Measurements from ENCODE around the gene JMJD1C.
A peak's percentile ranks its signal among the peaks of the same experiment; 100 is the strongest.

JMJD1C gene

GRCh38 chr10:63466144-63466935 lies 563 bp upstream of the JMJD1C start:
- Histone ChIP-seq H4K20me1 (ENCODE audit: low read depth, low read length) (peaks cover 18% of the 10 kb centered on the region), H3K36me3 (ENCODE audit: low read length) (no peaks in the 10 kb centered on the region), H3K79me2 (ENCODE audit: insufficient read depth, low read length) (peaks cover 26% of the 10 kb centered on the region), H3K9ac (ENCODE audit: low read length) (peak overlapping the region; percentile 80), H2AFZ (ENCODE audit: low read depth, low read length, severe bottlenecking) (peak overlapping the region; percentile 95), H3K4me3 (ENCODE audit: insufficient read depth, low read length, poor library complexity, severe bottlenecking) (peak overlapping the region; percentile 74), H3K9me2 (replicated peaks; ENCODE audit: insufficient read depth, low read length) (no peaks in the 10 kb centered on the region), H3K27ac (ENCODE audit: low read depth, low read length) (0 out of 2 replicates have a peak overlapping the region, but pooled peaks have one; percentile 34), H3K27me3 (ENCODE audit: low read length) (no peaks in the 10 kb centered on the region), H3K4me2 (ENCODE audit: low read depth, low read length, poor library complexity, severe bottlenecking) (peak overlapping the region; percentile 86), H3F3A (ENCODE audit: insufficient read depth) (peaks cover 21% of the 10 kb centered on the region; the same call in 1 of the 2 replicates), H3K9me3 (ENCODE audit: insufficient read depth, low read length) (no peaks in the 10 kb centered on the region)
- TF ChIP-seq CTCF (IDR thresholded peaks at IDR 0.05; ENCODE audit: insufficient read depth, low read length, poor library complexity, severe bottlenecking) (no peak), EZH2phosphoT487 (conservative IDR thresholded peaks at IDR 0.05; ENCODE audit: low read length) (no peak)

- TF ChIP-seq CTCF (IDR thresholded peaks at IDR 0.05; ENCODE audit: insufficient read depth, low read length, poor library complexity, severe bottlenecking), result no peak
- no peak for TF ChIP-seq EZH2phosphoT487 (conservative IDR thresholded peaks at IDR 0.05; ENCODE audit: low read length)
- H4K20me1 ChIP-seq (ENCODE audit: low read depth, low read length), result peaks cover 18% of the 10 kb centered on the region
- peaks cover 40% of the 10 kb centered on the region for H3K79me2 ChIP-seq (ENCODE audit: insufficient read depth, low read length)
- H3K27ac ChIP-seq (ENCODE audit: low read depth, low read length), result no peak overlapping the region
- no peaks in the 10 kb centered on the region for H3K9me2 ChIP-seq (replicated peaks; ENCODE audit: insufficient read depth, low read length)
- H3K36me3 ChIP-seq (ENCODE audit: low read length), result no peaks in the 10 kb centered on the region
- H3K4me2 ChIP-seq (ENCODE audit: low read depth, low read length, poor library complexity, severe bottlenecking), result peak overlapping the region; percentile 86
- H3K4me3 ChIP-seq (ENCODE audit: insufficient read depth, low read length, poor library complexity, severe bottlenecking), result peak overlapping the region; percentile 74
- H3F3A ChIP-seq (ENCODE audit: insufficient read depth), result peaks cover 20% of the 10 kb centered on the region; the same call in 1 of the 2 replicates
- no peaks in the 10 kb centered on the region for H3K27me3 ChIP-seq (ENCODE audit: low read length)
- peak overlapping the region; percentile 80 for H3K9ac ChIP-seq (ENCODE audit: low read length)
- no peaks in the 10 kb centered on the region for H3K9me3 ChIP-seq (ENCODE audit: insufficient read depth, low read length)
- peak overlapping the region; percentile 95 for H2AFZ ChIP-seq (ENCODE audit: low read depth, low read length, severe bottlenecking)
Observed at GRCh38 chr10:63464402-63465292, 1.1 kb downstream of the JMJD1C start.

GRCh38 chr10:63462442-63462841 lies 3.3 kb downstream of the JMJD1C start:
- H3K36me3 ChIP-seq (ENCODE audit: low read length), result no peaks in the 10 kb centered on the region

More at GRCh38 chr10:63462442-63462841, 3.3 kb downstream of the JMJD1C start:
- Histone ChIP-seq H3K9ac (ENCODE audit: low read length) (no peak overlapping the region), H2AFZ (ENCODE audit: low read depth, low read length, severe bottlenecking) (no peak overlapping the region), H4K20me1 (ENCODE audit: low read depth, low read length) (peaks cover 14% of the 10 kb centered on the region), H3K9me2 (replicated peaks; ENCODE audit: insufficient read depth, low read length) (no peaks in the 10 kb centered on the region), H3K9me3 (ENCODE audit: insufficient read depth, low read length) (no peaks in the 10 kb centered on the region), H3F3A (ENCODE audit: insufficient read depth) (peaks cover 10% of the 10 kb centered on the region; the same call in 1 of the 2 replicates), H3K4me2 (ENCODE audit: low read depth, low read length, poor library complexity, severe bottlenecking) (no peak overlapping the region), H3K4me3 (ENCODE audit: insufficient read depth, low read length, poor library complexity, severe bottlenecking) (no peak overlapping the region), H3K27ac (ENCODE audit: low read depth, low read length) (no peak overlapping the region), H3K79me2 (ENCODE audit: insufficient read depth, low read length) (peaks cover 42% of the 10 kb centered on the region), H3K27me3 (ENCODE audit: low read length) (no peaks in the 10 kb centered on the region)
- TF ChIP-seq CTCF (IDR thresholded peaks at IDR 0.05; ENCODE audit: insufficient read depth, low read length, poor library complexity, severe bottlenecking) (no peak), EZH2phosphoT487 (conservative IDR thresholded peaks at IDR 0.05; ENCODE audit: low read length) (no peak)

Measured in SU-DHL-6 (cell line).